IMR-90 (cell line): ENCODE data around the gene TMED8. TPM values are rescaled to one million over a fixed set of nuclear protein-coding genes. Genes with fewer than 3 reads are reported as not detected.
A peak's percentile ranks its signal among the peaks of the same experiment; 100 is the strongest.

ENCODE experiments used
- ATAC-seq: fragments of 200-7000 bp; cut with Tn5 transposase; 2 replicates; pipeline ENCODE4 v1.9.1; 2020; ENCODE audit warnings: low read depth, mild to moderate bottlenecking, moderate library complexity
- BruUV-seq: library from RNA; stranded (reverse); fragments of 400-500 nt; replicated peaks from 2 replicates; lab custom pipeline; 2021; lab: Mats Ljungman, UMichigan
- CTCF ChIA-PET: fragments of 300-600 bp; formaldehyde crosslinking; extraction: SDS; loops from one replicate; lab custom pipeline; 2021; ENCODE audit warnings: antibody characterized with exemption; lab: Yijun Ruan, JAX
- POLR2A ChIA-PET: fragments of 300-600 bp; sonication (Branson Sonifier 250); formaldehyde crosslinking; loops from one replicate; lab custom pipeline; 2022; ENCODE audit warnings: antibody characterized with exemption; ENCODE audit not compliant: unreplicated experiment; lab: Charles Lee
- DNase-seq: peaks from one replicate; pipeline ENCODE4 v3.0.0; 2013
- H2AFZ ChIP-seq: replicated peaks from 2 replicates; pipeline ENCODE3; 2013; ENCODE audit warnings: low read length, mild to moderate bottlenecking; ENCODE audit not compliant: poor library complexity
- H2AK5ac ChIP-seq: 2 replicates; pipeline ENCODE4 v1.6.1; 2013; ENCODE audit warnings: low read depth, low read length, inconsistent platforms
- H2AK9ac ChIP-seq: replicated peaks from 2 replicates; pipeline ENCODE3; 2013; ENCODE audit warnings: mild to moderate bottlenecking, low read depth, low read length, moderate library complexity; ENCODE audit not compliant: poor library complexity
- H2BK120ac ChIP-seq: 2 replicates; pipeline ENCODE4 v1.6.1; 2013; ENCODE audit warnings: low read depth, low read length, inconsistent platforms
- H2BK15ac ChIP-seq: 3 replicates; pipeline ENCODE4 v1.6.1; 2013; ENCODE audit warnings: low read depth, low read length, inconsistent platforms
- H2BK20ac ChIP-seq: 2 replicates; pipeline ENCODE4 v1.6.1; 2013; ENCODE audit warnings: low read depth, mild to moderate bottlenecking, inconsistent platforms, low read length, moderate library complexity
- H2BK5ac ChIP-seq: 2 replicates; pipeline ENCODE4 v1.6.1; 2013; ENCODE audit warnings: mild to moderate bottlenecking, low read depth, low read length, inconsistent platforms; ENCODE audit not compliant: poor library complexity, severe bottlenecking
- H3K14ac ChIP-seq: replicated peaks from 2 replicates; pipeline ENCODE4 v1.6.1; 2013; ENCODE audit warnings: low read depth, low read length, inconsistent platforms
- H3K18ac ChIP-seq: 2 replicates; pipeline ENCODE4 v1.6.1; 2013; ENCODE audit warnings: low read depth, low read length, control low read depth
- H3K23ac ChIP-seq: 2 replicates; pipeline ENCODE4 v1.6.1; 2013; ENCODE audit warnings: low read depth, low read length, inconsistent platforms
- H3K27ac ChIP-seq: 2 replicates; pipeline ENCODE4 v1.5.1; 2013; ENCODE audit warnings: mild to moderate bottlenecking, control low read depth, low read length; ENCODE audit not compliant: insufficient read depth
- H3K27me3 ChIP-seq: 2 replicates; pipeline ENCODE4 v1.6.1; 2013; ENCODE audit warnings: low read length; ENCODE audit not compliant: control insufficient read depth, insufficient read depth
- H3K36me3 ChIP-seq: 2 replicates; pipeline ENCODE4 v1.6.1; 2013; ENCODE audit warnings: low read length, mixed read lengths; ENCODE audit not compliant: control insufficient read depth, insufficient read depth
- H3K4ac ChIP-seq: 2 replicates; pipeline ENCODE4 v1.6.1; 2013; ENCODE audit warnings: low read depth, low read length, inconsistent platforms
- H3K4me1 ChIP-seq: 2 replicates; pipeline ENCODE4 v1.6.1; 2013; ENCODE audit warnings: low read length, mixed read lengths; ENCODE audit not compliant: control insufficient read depth, insufficient read depth
- H3K4me2 ChIP-seq: 2 replicates; pipeline ENCODE4 v1.6.1; 2013; ENCODE audit warnings: low read depth, mild to moderate bottlenecking, control low read depth, low read length, moderate library complexity
- H3K4me3 ChIP-seq: 2 replicates; pipeline ENCODE4 v1.5.1; 2013; ENCODE audit warnings: low read depth, mild to moderate bottlenecking, control low read depth, low read length, moderate library complexity; ENCODE audit not compliant: insufficient read depth
- H3K56ac ChIP-seq: 2 replicates; pipeline ENCODE4 v1.6.1; 2013; ENCODE audit warnings: low read length, inconsistent platforms; ENCODE audit not compliant: insufficient read depth; ENCODE audit errors: extremely low read depth
- H3K79me1 ChIP-seq, 2 experiments: 2 replicates each; pipeline ENCODE4 v1.6.1; 2013; ENCODE audit warnings: low read length in 2 of 2, inconsistent platforms in 1 of 2, low read depth in 1 of 2
- H3K9ac ChIP-seq: 2 replicates; pipeline ENCODE4 v1.6.1; 2013; ENCODE audit warnings: low read depth, low read length, control low read depth
- H3K9me1 ChIP-seq: 2 replicates; pipeline ENCODE4 v1.6.1; 2013; ENCODE audit warnings: low read length, inconsistent platforms; ENCODE audit not compliant: insufficient read depth
- H3K9me3 ChIP-seq: 2 replicates; pipeline ENCODE4 v1.6.1; 2013; ENCODE audit warnings: low read length; ENCODE audit not compliant: control insufficient read depth, insufficient read depth
- H4K20me1 ChIP-seq: 2 replicates; pipeline ENCODE4 v1.6.1; 2013; ENCODE audit warnings: low read length, inconsistent platforms; ENCODE audit not compliant: insufficient read depth
- H4K5ac ChIP-seq: 2 replicates; pipeline ENCODE4 v1.6.1; 2013; ENCODE audit warnings: mild to moderate bottlenecking, low read depth, low read length, control low read depth
- H4K8ac ChIP-seq, 2 experiments: 2 replicates each; pipeline ENCODE4 v1.6.1; 2013; ENCODE audit warnings: low read depth in 2 of 2, low read length in 2 of 2, control low read depth in 1 of 2, inconsistent platforms in 1 of 2
- H4K91ac ChIP-seq: 2 replicates; pipeline ENCODE4 v1.6.1; 2013; ENCODE audit warnings: low read depth, low read length, inconsistent platforms; ENCODE audit not compliant: insufficient read depth
- CHD1 ChIP-seq: IDR thresholded peaks from 2 replicates; pipeline ENCODE4 v1.6.1; 2012; ENCODE audit warnings: low read depth, low read length, improper control_type of control experiment
- FOS ChIP-seq: fragments of 150-350 bp; IDR thresholded peaks from 2 replicates; pipeline ENCODE4 v1.6.1; 2016; ENCODE audit warnings: low read depth, low read length
- MAZ ChIP-seq: IDR thresholded peaks from 2 replicates; pipeline ENCODE4 v1.6.1; 2012; ENCODE audit warnings: low read depth, mild to moderate bottlenecking, low read length, improper control_type of control experiment, moderate library complexity, borderline replicate concordance
- MXI1 ChIP-seq: IDR thresholded peaks from 2 replicates; pipeline ENCODE4 v1.6.1; 2012; ENCODE audit warnings: low read depth, mild to moderate bottlenecking, low read length, moderate library complexity, borderline replicate concordance
- NFE2L2 ChIP-seq: fragments of 150-350 bp; IDR thresholded peaks from 2 replicates; pipeline ENCODE4 v1.6.1; 2016; ENCODE audit warnings: low read depth, mild to moderate bottlenecking, low read length
- POLR2A ChIP-seq: IDR thresholded peaks from 2 replicates; pipeline ENCODE4 v1.6.1; 2012; ENCODE audit warnings: mild to moderate bottlenecking, low read depth, low read length
- RAD21 ChIP-seq: IDR thresholded peaks from 2 replicates; pipeline ENCODE4 v1.6.1; 2012; ENCODE audit warnings: low read length, improper control_type of control experiment
- RCOR1 ChIP-seq: IDR thresholded peaks from 2 replicates; pipeline ENCODE4 v1.6.1; 2012; ENCODE audit warnings: mild to moderate bottlenecking, low read length, improper control_type of control experiment; ENCODE audit not compliant: insufficient replicate concordance
- RFX5 ChIP-seq: IDR thresholded peaks from 2 replicates; pipeline ENCODE4 v1.8.0; 2012; ENCODE audit warnings: low read depth, mild to moderate bottlenecking, low read length, moderate library complexity
- SMC3 ChIP-seq: fragments of 150-350 bp; IDR thresholded peaks from 2 replicates; pipeline ENCODE4 v1.6.1; 2016; ENCODE audit warnings: low read depth, mild to moderate bottlenecking, antibody characterized with exemption, low read length, moderate library complexity
- USF2 ChIP-seq: fragments of 150-350 bp; IDR thresholded peaks from 2 replicates; pipeline ENCODE4 v1.6.1; 2017; ENCODE audit warnings: mild to moderate bottlenecking, antibody characterized with exemption, low read length, low read depth
- WGBS, 2 experiments: methylation state at CpG; one replicate each; pipeline versions ENCODE4 v1.1.5 to v1.1.7; 2013; ENCODE audit warnings: missing lambda C conversion rate in 2 of 2; ENCODE audit not compliant: insufficient read length in 1 of 2; ENCODE audit errors: extremely low coverage in 2 of 2; 5-methylcytosine and 5-hydroxymethylcytosine counted together
- dilution Hi-C: fragments of 300-500 bp; cut with HindIII; formaldehyde crosslinking; loops from one replicate; pipeline ENCODE4 v1.14.3; 2018; ENCODE audit warnings: low sequenced_read_pairs; ENCODE audit not compliant: unreplicated experiment
- in situ Hi-C: fragments of 300-500 bp; cut with MboI; formaldehyde crosslinking; loops from 3 replicates; pipeline ENCODE4 v1.14.3; 2019; ENCODE audit warnings: low sequenced_read_pairs, inconsistent platforms, mixed read lengths
- intact Hi-C: fragments of 100-400 bp; cut with micrococcal nuclease; formaldehyde crosslinking; loops from 2 replicates; pipeline ENCODE4 v1.10.0; 2022
- polyA plus RNA-seq, 3 experiments: library from polyadenylated mRNA; depleted of rRNA; stranded (reverse); fragments of >200 nt; gene quantifications; 2 replicates each; pipeline ENCODE4 v1.2.3, GENCODE V29; 2012; ENCODE audit warnings: low replicate concordance in 1 of 3
- total RNA-seq: library from RNA; depleted of rRNA; stranded (reverse); fragments of >200 nt; gene quantifications from 2 replicates; pipeline ENCODE4 v1.2.3, GENCODE V29; 2012

Gene TMED8
- total and polyA plus RNA-seq, 2 of the 4 experiments (the other 2 are of a cell fraction) = 2.2 to 5.0 TPM

- Histone ChIP-seq H2BK5ac (no peak overlapping the region), H3K4ac (no peak overlapping the region), H3K18ac (no peak overlapping the region), H4K5ac (no peak overlapping the region), H2AFZ (no peak overlapping the region), H2BK15ac (no peak overlapping the region), H3K36me3 (no peaks in the 10 kb centered on the region), H3K4me2 (no peak overlapping the region), H4K91ac (no peak overlapping the region), H4K20me1 (peaks cover 9% of the 10 kb centered on the region), H3K56ac (no peak overlapping the region), H4K8ac (no peak overlapping the region), H3K27me3 (no peaks in the 10 kb centered on the region), H3K23ac (no peak overlapping the region), H3K27ac (no peak overlapping the region), H3K9me1 (peaks cover 13% of the 10 kb centered on the region), H3K4me3 (no peak overlapping the region), H3K14ac (no peak overlapping the region), H3K9ac (no peak overlapping the region), H3K9me3 (no peaks in the 10 kb centered on the region), H2AK5ac (no peak overlapping the region), H3K4me1 (peaks cover 15% of the 10 kb centered on the region), H3K79me1 (peaks cover 21 to 61% of the 10 kb centered on the region in 2 experiments), H2BK120ac (no peak overlapping the region), H2AK9ac (no peak overlapping the region), H2BK20ac (peak overlapping the region; percentile 42; the same call in 1 of the 2 replicates)
- BruUV-seq = no TSS peak
- DNase-seq = no peak
- CTCF ChIA-PET = interaction anchor here (0.6 to 6.2 kb wide), 10 partner anchors 9 to 192 kb away, joined by 3 to 116 read pairs (median 3); no protein-coding TSS in a partner anchor
- in situ Hi-C loops = loop anchor here (5.0 to 25.0 kb wide), 2 partner anchors 164 to 429 kb away; no protein-coding TSS in a partner anchor
- ATAC-seq = no peak
- TF ChIP-seq CHD1 = no peak
- no peak for TF ChIP-seq MAZ
- TF ChIP-seq MXI1 = no peak
- no peak for TF ChIP-seq USF2
- TF ChIP-seq POLR2A = no peak
- TF ChIP-seq FOS = no peak
- no peak for TF ChIP-seq RAD21
- TF ChIP-seq RCOR1 = no peak
- TF ChIP-seq SMC3 = no peak
- no peak for TF ChIP-seq RFX5
- no peak for TF ChIP-seq NFE2L2
- no CpG with 5 or more reads among the region's 1 CpG for WGBS, 2 experiments
- dilution Hi-C loops = no loop called here
- POLR2A ChIA-PET = interaction anchor here (1.2 kb wide), 1 partner anchor 12 kb away, joined by 4 read pairs; no protein-coding TSS in a partner anchor
- intact Hi-C loops = loop anchor here (1.0 kb wide), 1 partner anchor 15 kb away; no protein-coding TSS in a partner anchor
Measured at GRCh38 chr14:77316195-77316505, 60.7 kb downstream of the TMED8 start.
